H1 (cell line): ENCODE results near the gene DNAAF8. TPM values are rescaled to one million over a fixed set of nuclear protein-coding genes. Genes with fewer than 3 reads are reported as not detected.

Experiments
- ASH2L ChIP-seq: fragments of 200-600, 300-600 bp; sonication (generic); IDR thresholded peaks from one replicate; pipeline ENCODE4 v1.7.1; 2017; ENCODE audit warnings: low read length
- EP300 ChIP-seq, 2 experiments: IDR thresholded peaks; 1 replicate in 1 of 2; 2 replicates in 1 of 2; pipeline ENCODE4 v1.6.1; 2011 to 2012; ENCODE audit warnings: low read depth in 2 of 2, low read length in 2 of 2, mild to moderate bottlenecking in 2 of 2, borderline replicate concordance in 1 of 2, inconsistent platforms in 1 of 2, moderate library complexity in 1 of 2
- GABPA ChIP-seq: IDR thresholded peaks from 2 replicates; pipeline ENCODE4 v1.6.1; 2011; ENCODE audit warnings: mild to moderate bottlenecking, low read length, moderate library complexity, borderline replicate concordance; ENCODE audit not compliant: insufficient read depth
- POLR2A ChIP-seq, 2 experiments: IDR thresholded peaks; 1 replicate in 1 of 2; 2 replicates in 1 of 2; pipeline ENCODE4 v1.6.1; 2011; ENCODE audit warnings: low read depth in 2 of 2, low read length in 2 of 2, mild to moderate bottlenecking in 2 of 2; ENCODE audit errors: control extremely low read depth in 1 of 2
- RBBP5 ChIP-seq: IDR thresholded peaks from 2 replicates; pipeline ENCODE4 v1.7.1; 2012; ENCODE audit warnings: low read depth, mild to moderate bottlenecking, inconsistent platforms, low read length, moderate library complexity, borderline replicate concordance
- polyA plus RNA-seq, 7 experiments: library from polyadenylated mRNA; depleted of rRNA in 3 of 7; stranded (reverse) in 5 of 7; unstranded in 2 of 7; fragments of >200 nt in 5 of 7; fragments of 200-250 nt in 2 of 7; gene quantifications; 1 replicate in 5 of 7; 2 replicates in 1 of 7; 4 replicates in 1 of 7; pipeline versions ENCODE4 v1.2.1 to v1.2.3, GENCODE V29; 2011 to 2013; ENCODE audit warnings: missing spikeins in 2 of 7, mixed read lengths in 2 of 7
- total RNA-seq: library from RNA; stranded (reverse); fragmentation: NEBNext Ultra II Directional; extraction: Animal tissue kit (Norgen Biotek cat#: 25700); gene quantifications from 2 replicates; pipeline ENCODE4 v1.2.1, GENCODE V29; 2021

Gene DNAAF8
- total and polyA plus RNA-seq, 2 of the 8 experiments (the other 6 are each of a cell fraction or from before 2014, with no cell fraction given) = 0.39 TPM; not detected in 1

DNA sequence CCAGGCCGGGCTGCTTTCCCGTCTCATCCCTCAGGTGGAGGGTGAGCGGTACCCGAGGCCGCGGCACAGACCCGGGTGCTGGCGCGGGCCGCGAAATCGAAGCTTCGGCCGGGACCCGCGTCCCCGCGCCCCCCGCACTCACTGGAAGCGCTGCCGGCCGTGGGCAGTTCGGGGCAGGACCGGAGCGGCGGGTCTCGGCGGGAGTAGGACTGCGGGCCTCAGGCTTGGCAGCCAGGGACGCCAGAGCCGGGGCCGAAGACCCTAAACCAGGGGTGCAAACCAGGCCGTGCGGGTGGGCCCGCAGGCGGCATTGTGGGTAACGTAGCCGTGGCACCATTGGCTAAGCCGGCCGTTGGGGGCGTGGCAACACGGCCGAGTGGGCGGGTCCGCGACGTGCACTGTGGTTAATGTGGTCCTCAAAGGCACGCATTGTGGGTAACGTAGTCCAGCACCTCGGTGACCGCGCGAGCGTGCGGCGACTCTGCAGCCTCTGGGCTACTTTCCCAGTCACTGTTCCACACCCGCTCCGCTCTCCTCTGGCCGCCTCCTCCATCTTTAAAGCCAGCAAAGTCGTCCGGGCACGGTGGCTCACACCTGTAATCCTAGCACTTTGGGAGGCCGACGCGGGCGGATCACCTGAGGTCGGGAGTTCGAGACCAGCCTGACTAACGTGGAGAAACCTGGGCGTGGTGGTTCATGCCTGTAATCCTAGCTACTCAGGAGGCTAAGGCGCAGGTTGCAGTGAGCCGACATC is 32.7 kb downstream of the DNAAF8 start, which contains the start of gene ZNF500 (continued):
- peak; percentile 49 for TF ChIP-seq ASH2L
- peak in 1 of 2 experiments; percentile 72; a peak in 1 of 3 replicates for TF ChIP-seq POLR2A (IDR thresholded peaks at IDR 0.05; ENCODE audit: control extremely low read depth in 1 of 2, low read depth in 2 of 2, low read length in 2 of 2)
- TF ChIP-seq EP300 (IDR thresholded peaks at IDR 0.05; ENCODE audit: borderline replicate concordance in 1 of 2, low read depth in 2 of 2, low read length in 2 of 2) = no peak
- no peak for TF ChIP-seq GABPA
- no peak; the same call in 1 of the 2 replicates for TF ChIP-seq RBBP5
